GM20431 (cell line): ENCODE results near the gene QSER1.

Experiments
- in situ Hi-C: fragments of 300-500 bp; cut with MseI, MboI; formaldehyde crosslinking; loops from one replicate; pipeline ENCODE4 v1.15.0; 2020; ENCODE audit warnings: low sequenced_read_pairs; ENCODE audit not compliant: unreplicated experiment

The QSER1 gene

DNA sequence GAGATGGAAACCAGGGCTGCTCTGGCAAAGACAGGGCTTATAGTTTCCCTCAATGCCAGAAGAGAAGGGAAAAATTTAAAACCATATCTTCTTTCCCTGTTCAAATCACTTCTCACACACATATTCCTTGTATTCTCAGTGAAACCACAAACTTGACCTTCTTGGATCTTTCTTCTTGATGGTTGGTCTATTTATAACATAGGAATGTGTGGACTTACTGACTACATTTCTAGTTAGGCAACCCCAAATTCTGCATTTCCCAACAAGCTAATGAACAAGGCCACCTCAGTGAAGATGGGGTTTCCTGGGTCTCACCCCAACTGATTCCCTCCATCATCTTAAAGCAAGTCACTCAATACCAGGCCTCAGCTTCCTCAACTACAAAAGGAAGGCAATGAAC, 3.8 kb upstream of the QSER1 start:
- in situ Hi-C loops: no loop called here

DNA sequence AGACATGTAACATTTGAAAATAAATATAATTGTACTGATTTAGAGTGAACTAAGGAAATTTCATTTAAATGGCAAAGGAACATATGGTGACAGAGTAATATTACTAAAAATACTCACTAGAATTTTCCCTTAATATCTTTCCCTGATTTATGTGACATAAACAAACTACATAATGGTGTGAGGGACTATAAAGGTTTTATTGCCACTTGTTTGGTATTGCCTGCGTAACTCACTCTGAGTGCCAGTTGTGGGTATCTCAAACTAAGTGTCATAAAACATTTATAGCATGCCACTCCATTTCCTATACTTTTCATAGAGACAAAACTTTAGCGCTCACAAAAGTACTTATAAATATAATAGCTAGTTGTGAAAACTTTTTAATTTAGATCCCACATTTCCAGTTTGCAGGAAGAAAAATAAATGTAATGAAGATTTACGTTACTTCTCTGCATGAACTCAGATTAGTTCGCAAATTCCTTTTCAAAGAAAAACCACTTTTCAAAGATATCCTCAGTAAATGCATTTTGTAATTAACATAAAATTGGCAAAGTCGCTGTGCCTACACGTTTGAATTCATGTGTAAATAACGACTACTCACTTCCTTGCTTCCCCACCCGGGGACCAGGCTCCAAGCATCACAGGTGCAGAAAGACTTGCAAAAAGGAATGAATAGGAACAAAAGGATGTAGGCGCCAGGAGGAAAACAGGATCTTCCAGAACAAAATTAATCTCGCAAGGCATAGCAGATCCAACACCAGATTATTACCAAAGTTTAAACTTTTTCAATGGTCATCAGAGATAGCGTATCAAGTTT, 1.6 kb upstream of the QSER1 start:
- in situ Hi-C loops: no loop called here

GRCh38 chr11:32891657-32892354, 805 bp upstream of the QSER1 start:
- in situ Hi-C loops: no loop called here

DNA sequence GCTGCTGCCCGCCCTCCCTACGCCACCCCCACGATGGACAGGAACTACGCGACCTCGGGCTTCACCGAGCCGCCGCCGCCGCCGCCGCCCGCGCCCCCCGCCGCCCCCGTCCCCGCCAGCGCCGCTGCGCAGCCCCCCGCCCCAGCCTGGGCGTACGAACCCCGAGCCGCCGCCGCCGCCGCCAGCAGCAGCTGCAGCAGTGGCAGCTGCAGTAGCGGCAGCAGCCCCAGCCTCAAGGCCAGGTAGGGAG, 407 bp downstream of the QSER1 start:
- in situ Hi-C loops: no loop called here

- in situ Hi-C loops: no loop called here
Observed at GRCh38 chr11:32893343-32894148, 935 bp downstream of the QSER1 start.

DNA sequence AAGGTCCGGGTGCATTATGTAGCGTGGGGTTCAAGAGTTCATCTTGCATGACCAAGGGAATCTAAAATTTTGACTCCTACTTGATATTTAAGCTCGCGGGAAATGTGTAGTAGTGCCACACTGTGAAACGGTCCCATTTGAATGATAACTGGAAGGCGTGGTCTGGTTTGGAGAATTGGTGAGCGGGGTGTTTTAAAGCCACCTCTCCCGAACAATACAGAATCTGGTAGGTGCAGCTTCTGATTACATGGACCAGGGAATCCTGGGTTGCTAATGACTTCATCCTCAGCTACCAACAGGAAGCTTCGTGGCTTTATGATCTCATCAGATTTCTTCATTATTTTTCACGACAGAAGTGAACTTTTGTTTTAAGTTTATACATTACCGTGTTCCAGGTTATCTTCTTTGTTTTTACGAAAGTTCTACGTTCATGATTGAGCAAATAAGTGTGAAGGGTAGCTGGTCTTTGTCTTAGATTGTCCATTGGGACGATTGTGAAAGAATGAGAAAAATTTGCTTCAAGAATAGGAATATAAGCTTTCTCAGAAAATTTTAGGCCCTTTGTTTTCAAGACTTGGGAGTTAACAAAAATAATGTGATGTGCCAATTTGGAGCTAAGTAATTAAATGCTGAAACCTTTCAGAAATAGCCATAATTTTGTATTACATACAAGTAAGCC, 1.7 kb downstream of the QSER1 start:
- in situ Hi-C loops: no loop called here

DNA sequence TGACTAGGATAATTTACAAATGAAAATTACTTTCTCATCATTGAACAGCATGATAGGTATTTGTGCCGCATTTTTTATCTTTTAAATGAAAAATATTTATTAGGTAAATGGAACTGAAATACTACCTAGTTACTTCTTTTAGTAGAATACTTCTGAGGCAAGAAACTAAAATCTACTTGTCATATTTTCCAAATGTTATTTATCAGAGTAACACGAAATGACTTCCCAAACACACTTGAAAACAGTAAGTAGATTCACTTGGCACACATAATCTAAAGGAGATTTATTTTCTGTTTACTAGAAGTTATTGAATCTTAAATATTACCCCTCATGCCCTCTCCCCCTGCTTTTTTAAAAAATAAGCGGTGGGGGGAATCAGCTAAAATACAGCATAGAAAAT, 2.3 kb downstream of the QSER1 start:
- in situ Hi-C loops: no loop called here

GRCh38 chr11:32895471-32895870, 2.9 kb downstream of the QSER1 start:
- in situ Hi-C loops: no loop called here

DNA sequence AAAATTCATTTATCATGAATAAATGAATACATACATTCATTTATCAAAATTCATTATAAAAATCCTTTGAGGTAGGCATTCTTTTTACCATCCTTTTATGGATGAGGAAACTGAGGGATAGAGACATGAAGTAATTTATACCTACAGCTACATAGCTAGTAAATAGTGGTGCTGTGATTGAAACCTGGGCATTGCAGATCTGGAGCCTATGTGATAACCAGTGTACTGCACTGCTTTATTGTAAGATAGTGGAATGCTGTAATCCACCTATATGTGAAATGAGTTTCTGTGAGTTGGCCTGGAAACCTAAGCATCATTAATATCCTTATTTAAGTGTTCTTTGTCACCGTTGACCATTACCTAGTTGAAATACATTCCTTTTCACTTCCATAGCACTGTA, 4.5 kb downstream of the QSER1 start:
- in situ Hi-C loops: no loop called here

- in situ Hi-C loops: no loop called here
Observed at GRCh38 chr11:32899438-32899837, 6.8 kb downstream of the QSER1 start.

DNA sequence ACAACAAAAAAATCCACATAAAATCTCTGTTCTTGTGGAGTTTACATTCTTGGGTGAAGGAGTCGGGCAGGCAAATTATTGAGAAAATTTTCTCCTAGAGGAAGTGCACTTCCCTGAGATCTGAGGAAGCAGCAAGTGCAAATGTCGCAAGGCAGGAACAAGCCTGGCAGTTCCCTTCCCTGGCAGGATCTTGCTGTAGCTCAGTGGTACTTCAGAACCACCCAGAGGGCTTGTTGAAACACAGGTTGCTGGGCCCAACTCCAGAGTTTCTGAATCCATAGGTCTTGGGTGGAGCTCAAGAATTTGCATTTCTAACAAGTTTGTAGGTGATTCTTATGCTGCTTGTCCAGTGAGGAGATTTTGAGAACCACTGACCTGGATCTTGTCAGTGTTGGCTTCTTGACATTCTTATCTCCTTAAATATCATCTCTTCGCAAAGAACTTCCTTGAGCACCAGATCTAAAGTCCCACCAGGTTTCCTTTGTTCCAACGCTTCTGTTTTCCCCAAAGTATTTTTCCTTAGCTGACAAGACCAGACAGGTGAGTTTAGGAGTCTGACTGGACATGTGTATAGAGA, 9.6 kb downstream of the QSER1 start:
- in situ Hi-C loops: no loop called here

GRCh38 chr11:32905028-32905667, 12.5 kb downstream of the QSER1 start:
- in situ Hi-C loops: no loop called here

DNA sequence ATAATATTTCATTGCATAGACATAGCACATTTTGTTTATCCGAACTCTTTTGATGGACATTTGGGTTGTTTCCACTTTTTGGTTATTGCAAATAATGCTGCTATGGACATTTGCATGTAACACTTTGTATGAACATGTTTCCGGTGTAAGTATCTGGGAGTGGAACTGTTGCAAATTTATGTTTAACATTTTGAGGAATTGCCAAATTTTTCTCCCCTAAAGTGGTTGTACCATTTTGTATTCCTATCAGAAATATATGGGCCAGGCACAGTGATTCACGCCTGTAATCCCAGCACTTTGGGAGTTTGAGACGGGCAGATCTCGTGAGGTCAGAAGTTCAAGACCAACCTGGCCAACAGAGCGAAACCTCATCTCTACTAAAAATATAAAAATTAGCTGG, 16.0 kb downstream of the QSER1 start:
- in situ Hi-C loops: no loop called here

- in situ Hi-C loops: no loop called here
Observed at GRCh38 chr11:32911413-32911812, 18.8 kb downstream of the QSER1 start.

GRCh38 chr11:32913445-32913844, 20.8 kb downstream of the QSER1 start:
- in situ Hi-C loops: no loop called here

- in situ Hi-C loops: no loop called here
Observed at GRCh38 chr11:32916361-32916760, 23.8 kb downstream of the QSER1 start.

GRCh38 chr11:32916994-32917393, 24.4 kb downstream of the QSER1 start:
- in situ Hi-C loops: no loop called here

DNA sequence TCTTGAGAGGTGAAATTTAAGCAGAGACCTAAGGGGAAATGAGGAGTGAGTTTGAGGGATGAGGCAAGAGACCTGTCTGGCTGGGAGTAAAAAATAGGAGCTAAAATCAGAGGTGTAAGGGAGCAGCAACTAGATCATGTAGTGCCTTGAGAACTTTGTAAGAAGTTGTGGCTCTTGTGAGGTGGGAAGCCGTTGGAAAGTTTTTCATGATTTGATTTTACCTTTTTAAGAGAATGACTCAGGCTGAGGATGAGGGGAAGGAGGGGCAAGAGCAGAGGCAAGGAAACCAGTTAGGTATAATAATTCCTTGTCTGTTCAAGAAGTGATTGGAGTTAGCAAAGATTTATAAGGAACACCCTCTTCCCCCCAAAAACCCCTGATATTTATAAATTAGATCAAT, 25.8 kb downstream of the QSER1 start:
- in situ Hi-C loops: no loop called here

DNA sequence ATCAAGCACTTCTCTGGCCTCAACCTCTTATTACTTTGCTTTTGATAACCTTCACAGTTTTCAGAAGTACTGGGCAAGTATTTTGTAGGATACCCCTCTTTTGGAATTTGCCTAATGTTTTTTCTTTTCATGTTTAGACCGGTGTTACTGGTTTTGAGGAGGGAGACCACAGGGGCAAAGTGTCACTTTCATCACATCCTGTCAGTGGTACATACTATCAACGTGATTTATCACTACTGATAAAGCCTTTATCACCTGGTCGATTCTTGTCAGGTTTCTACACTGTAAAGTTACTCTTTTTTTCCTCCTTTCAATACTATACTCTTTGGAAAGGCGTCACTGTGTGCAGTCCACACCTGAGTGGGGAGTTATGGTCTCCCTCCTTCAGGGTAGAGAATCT, 26.7 kb downstream of the QSER1 start:
- in situ Hi-C loops: no loop called here

DNA sequence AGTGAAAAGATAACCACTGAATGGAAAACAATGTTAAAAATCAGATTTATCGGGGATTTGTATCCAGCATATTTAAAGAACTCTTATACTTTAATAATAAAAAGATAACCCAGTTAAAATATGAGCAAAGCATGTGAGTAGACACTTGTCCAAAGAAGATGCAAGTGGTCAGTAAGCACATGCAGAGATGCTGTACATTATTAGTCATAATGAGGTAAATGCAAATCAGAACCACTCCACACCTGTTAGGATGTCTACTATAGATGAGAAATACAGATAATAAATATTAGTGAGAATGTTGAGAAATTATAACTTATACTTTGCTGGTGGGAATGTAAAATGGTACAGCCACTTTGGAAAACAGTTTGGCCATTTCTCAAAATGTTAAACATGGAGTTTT, 28.0 kb downstream of the QSER1 start:
- in situ Hi-C loops: no loop called here
